Glomerular endothelial cell (primary cell): ENCODE results near the gene RPS6KB2. TPM values are rescaled to one million over a fixed set of nuclear protein-coding genes. Genes with fewer than 3 reads are reported as not detected.

Source experiments
- total RNA-seq: library from RNA; depleted of rRNA; stranded (reverse); fragments of >200 nt; gene quantifications from 2 replicates; pipeline ENCODE4 v1.2.3, GENCODE V29; 2015

The RPS6KB2 gene
- total RNA-seq, 1 donor from 2014 or later = 39.9 TPM

Other genes with a start within 250 kb of the RPS6KB2 start
- gene GRK2, start 162.0 kb upstream of the RPS6KB2 start, total RNA-seq = 45.8 and 72.7 TPM in 2 replicates
- gene ANKRD13D, start 139.2 kb upstream of the RPS6KB2 start, total RNA-seq = 27.9 and 44.2 TPM in 2 replicates
- 16.7 and 19.2 TPM in 2 replicates for gene SSH3, start 125.0 kb upstream of the RPS6KB2 start, total RNA-seq
- 120 and 151 TPM in 2 replicates for gene POLD4, start 74.9 kb upstream of the RPS6KB2 start, total RNA-seq
- 6.2 and 6.9 TPM in 2 replicates for gene CLCF1, start 54.9 kb upstream of the RPS6KB2 start, total RNA-seq
- gene RAD9A, start 36.5 kb upstream of the RPS6KB2 start, total RNA-seq = 7.3 and 8.7 TPM in 2 replicates
- 218 and 230 TPM in 2 replicates for gene PPP1CA, start 26.6 kb upstream of the RPS6KB2 start, total RNA-seq
- gene TBC1D10C, start 24.4 kb upstream of the RPS6KB2 start, total RNA-seq = 0.23 TPM in 1 of 2 replicates, not detected in the other
- 0.10 and 0.18 TPM in 2 replicates for gene CARNS1, start 12.8 kb upstream of the RPS6KB2 start, total RNA-seq
- gene PTPRCAP, start 9.2 kb downstream of the RPS6KB2 start, total RNA-seq = 2.2 TPM in 1 of 2 replicates, not detected in the other
- 143 and 144 TPM in 2 replicates for gene CORO1B, start 15.0 kb downstream of the RPS6KB2 start, total RNA-seq
- not detected in 2 replicates for gene GPR152, start 24.2 kb downstream of the RPS6KB2 start, total RNA-seq
- gene CABP4, start 26.9 kb downstream of the RPS6KB2 start, total RNA-seq = 1.3 and 1.7 TPM in 2 replicates
- gene TMEM134, start 40.8 kb downstream of the RPS6KB2 start, total RNA-seq = 32.9 and 88.6 TPM in 2 replicates
- 43.2 and 51.9 TPM in 2 replicates for gene AIP, start 54.5 kb downstream of the RPS6KB2 start, total RNA-seq
- 18.7 and 64.1 TPM in 2 replicates for gene PITPNM1, start 76.9 kb downstream of the RPS6KB2 start, total RNA-seq
- gene CDK2AP2, start 79.7 kb downstream of the RPS6KB2 start, total RNA-seq = 71.9 and 77.3 TPM in 2 replicates
- gene CABP2, start 95.0 kb downstream of the RPS6KB2 start, total RNA-seq = not detected in 2 replicates
- 1,181 and 1,195 TPM in 2 replicates for gene GSTP1, start 155.3 kb downstream of the RPS6KB2 start, total RNA-seq
- 180 and 184 TPM in 2 replicates for gene NDUFV1, start 178.4 kb downstream of the RPS6KB2 start, total RNA-seq
- gene NUDT8, start 201.4 kb downstream of the RPS6KB2 start, total RNA-seq = 7.4 and 10.1 TPM in 2 replicates
- not detected in 2 replicates for gene TBX10, start 211.3 kb downstream of the RPS6KB2 start, total RNA-seq
- not detected in 2 replicates for gene ACY3, start 222.2 kb downstream of the RPS6KB2 start, total RNA-seq
- not detected in 2 replicates for gene ALDH3B2, start 246.1 kb downstream of the RPS6KB2 start, total RNA-seq